ENCODE data around the gene VAX1.
"Not testable (repeated sequence)": the region's sequence is repeated elsewhere in the genome, so short reads cannot be mapped to it uniquely, and the experiment has no call there.

DNA sequence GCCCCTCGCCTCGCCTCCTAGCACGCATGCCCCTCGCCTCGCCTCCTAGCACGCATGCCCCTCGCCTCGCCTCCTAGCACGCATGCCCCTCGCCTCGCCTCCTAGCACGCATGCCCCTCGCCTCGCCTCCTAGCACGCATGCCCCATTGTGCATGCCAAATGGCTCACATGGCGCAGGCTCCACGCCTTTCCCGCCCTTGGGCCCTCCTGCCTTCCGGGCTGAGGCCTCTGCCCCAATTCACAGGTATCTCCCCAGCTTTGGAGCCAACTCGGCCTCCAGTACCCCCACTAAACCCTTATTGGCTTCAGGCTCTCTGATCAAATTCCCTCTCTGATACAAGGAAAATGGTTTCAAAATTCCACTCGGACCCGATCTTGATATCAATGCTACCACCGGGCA lies 11.4 kb downstream of the VAX1 start:
- TF ChIP-seq CTCF, POLR2A, POLR2AphosphoS5, EP300 (IDR thresholded peaks at IDR 0.05): not testable (repeated sequence)

Measured in upper lobe of left lung (tissue), 4 donors.